Right ventricle myocardium inferior (tissue), 1 donor: ENCODE results near the gene ATP5PB. TPM values are rescaled to one million over a fixed set of nuclear protein-coding genes. Genes with fewer than 3 reads are reported as not detected.

Experiments
- ATAC-seq: fragments of 200-7000 bp; cut with Tn5 transposase; one replicate; pipeline ENCODE4 v1.9.1; 2020; ENCODE audit warnings: mild to moderate bottlenecking, moderate library complexity
- DNase-seq: peaks from one replicate; pipeline ENCODE4 v3.0.0; 2021; ENCODE audit errors: missing footprints
- intact Hi-C: fragments of 100-400 bp; cut with DNase I; formaldehyde crosslinking; loops from one replicate; pipeline ENCODE4 v1.11.0; 2022
- total RNA-seq: library from RNA; stranded (reverse); fragmentation: NEBNext Ultra II Directional; extraction: Animal tissue kit (Norgen Biotek cat#: 25700); gene quantifications from one replicate; pipeline ENCODE4 v1.2.1, GENCODE V29; 2021
- donor health status: DM: no; HTN: yes; CAD: no; lungs with severe emphysema.

The ATP5PB gene
- total RNA-seq, 1 donor from 2014 or later: 691 TPM

DNA sequence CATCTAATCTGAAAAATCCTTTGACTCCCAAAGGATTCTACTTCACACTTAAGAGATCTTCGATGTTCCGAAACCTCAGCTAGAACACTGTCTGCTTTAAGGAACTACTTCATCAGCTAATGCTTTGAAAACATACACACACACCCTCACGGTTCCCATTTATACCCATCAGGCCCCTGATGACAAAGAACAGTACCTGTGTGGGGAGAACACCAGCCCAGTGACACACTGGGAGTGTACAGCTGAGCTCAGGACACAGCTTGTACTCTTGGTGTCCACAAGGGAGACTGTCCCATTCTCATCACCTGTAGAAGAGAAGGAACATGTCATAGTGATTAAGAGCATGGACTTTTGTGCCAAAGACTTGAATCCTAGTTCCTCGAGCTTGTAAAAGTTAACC lies 6.8 kb upstream of the ATP5PB start:
- ATAC-seq (no peak), DNase-seq (no peak)
- intact Hi-C loops: no loop called here

GRCh38 chr1:111444031-111444430 lies 5.2 kb upstream of the ATP5PB start:
- intact Hi-C loops: no loop called here
- ATAC-seq (no peak), DNase-seq (no peak)

DNA sequence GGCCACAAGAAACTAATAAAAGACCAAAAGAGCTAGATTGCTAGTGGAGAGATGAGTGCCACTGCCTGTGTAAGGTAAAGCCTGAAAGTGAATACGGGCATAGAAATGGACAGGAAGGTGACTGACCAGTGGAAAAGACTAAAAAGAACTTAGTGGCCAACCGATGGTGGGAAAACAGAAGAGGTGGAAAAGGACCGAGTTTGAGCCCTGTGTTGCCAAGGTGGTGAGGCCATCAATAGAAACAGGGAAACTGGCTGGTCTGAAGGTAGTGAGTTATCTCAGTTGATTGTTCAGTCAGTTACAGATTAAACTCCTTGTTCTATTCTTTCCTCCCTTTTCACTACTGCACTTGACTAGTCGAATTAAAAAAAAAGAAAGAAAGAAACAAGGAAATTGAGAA lies 2.7 kb upstream of the ATP5PB start:
- no peak for ATAC-seq
- intact Hi-C loops: no loop called here
- no peak for DNase-seq

- no peak for ATAC-seq
- intact Hi-C loops: no loop called here
- DNase-seq: no peak
Measured at GRCh38 chr1:111446967-111447892, 2.0 kb upstream of the ATP5PB start.

- ATAC-seq (no peak), DNase-seq (no peak)
- intact Hi-C loops: no loop called here
Measured at GRCh38 chr1:111448482-111448917, 764 bp upstream of the ATP5PB start.

DNA sequence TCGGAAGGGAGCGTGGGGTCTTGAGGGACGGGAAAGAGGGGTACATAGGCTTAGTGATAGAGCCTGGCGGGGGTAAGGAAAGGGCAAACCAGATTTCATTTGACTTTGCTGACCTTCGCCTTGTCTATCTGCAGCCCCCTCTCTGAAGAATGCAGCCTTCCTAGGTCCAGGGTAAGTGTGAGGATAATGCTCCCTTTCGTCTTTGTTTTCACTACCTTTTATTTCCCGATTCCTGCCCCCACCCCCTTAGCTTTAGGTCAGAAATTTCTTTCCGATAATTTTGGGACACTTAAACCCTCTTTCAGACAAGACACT lies 396 bp downstream of the ATP5PB start:
- ATAC-seq (no peak), DNase-seq (no peak)
- intact Hi-C loops: no loop called here

DNA sequence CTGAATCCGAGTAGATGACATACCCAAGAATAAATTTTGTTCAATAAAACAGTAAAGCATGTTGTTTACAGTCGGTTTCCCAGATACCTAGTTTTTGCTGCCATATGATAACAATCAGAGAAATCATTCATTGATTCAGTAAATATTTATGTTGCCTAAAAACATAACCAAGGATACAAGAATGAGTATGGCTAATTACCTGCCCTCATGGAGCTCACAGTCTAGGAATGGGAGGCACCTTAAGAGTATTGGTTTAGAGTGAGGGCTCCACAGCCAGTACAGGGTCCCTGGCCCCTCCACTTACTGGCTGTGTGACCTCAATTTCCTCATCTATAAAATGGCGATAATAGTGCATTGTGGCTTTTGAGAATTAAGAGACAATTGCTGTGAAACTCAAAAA lies 921 bp downstream of the ATP5PB start:
- DNase-seq: no peak
- intact Hi-C loops: no loop called here
- no peak for ATAC-seq

- intact Hi-C loops: no loop called here
- DNase-seq (no peak), ATAC-seq (no peak)
Measured at GRCh38 chr1:111452581-111452980, 3.3 kb downstream of the ATP5PB start.

DNA sequence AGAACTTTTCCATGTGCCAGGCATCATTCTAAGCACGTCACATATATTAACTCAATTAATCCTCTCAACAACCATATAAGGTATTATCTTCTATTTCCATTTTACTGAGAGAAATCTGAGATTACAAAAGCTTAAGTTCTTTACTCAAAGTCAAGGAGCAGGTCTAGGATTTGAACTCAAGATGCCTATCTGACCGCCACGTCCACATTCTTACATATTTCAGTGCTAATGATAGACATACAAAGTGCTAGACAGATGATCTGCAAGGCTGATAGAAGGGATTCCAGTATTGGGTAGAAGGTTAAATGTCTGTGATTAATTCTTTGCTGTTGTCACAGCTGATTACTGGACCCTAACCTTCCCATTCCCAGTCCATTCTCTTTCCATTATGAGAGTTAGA lies 4.4 kb downstream of the ATP5PB start:
- ATAC-seq (no peak), DNase-seq (no peak)
- intact Hi-C loops: no loop called here

GRCh38 chr1:111454859-111455641 lies 5.8 kb downstream of the ATP5PB start:
- intact Hi-C loops: no loop called here
- DNase-seq: no peak
- ATAC-seq: no peak

DNA sequence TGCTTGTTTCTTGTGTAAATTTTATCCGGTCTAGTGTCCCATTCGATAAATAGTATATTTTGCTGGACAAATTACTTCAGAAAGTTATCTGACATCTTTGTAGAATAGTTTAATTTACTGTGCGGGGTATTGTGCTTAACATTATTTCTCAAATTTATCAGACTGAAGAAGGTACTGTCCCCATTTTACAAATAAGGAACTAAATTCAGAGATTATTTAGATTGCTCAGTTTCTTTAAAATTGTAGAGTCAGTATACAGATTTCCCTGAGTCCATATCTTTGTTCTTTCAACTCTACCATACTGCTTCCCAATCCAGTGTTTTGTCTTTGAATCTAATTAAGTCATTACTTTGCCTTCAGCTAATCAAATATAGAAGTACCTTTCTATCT lies 6.4 kb downstream of the ATP5PB start:
- DNase-seq (no peak), ATAC-seq (no peak)
- intact Hi-C loops: no loop called here

DNA sequence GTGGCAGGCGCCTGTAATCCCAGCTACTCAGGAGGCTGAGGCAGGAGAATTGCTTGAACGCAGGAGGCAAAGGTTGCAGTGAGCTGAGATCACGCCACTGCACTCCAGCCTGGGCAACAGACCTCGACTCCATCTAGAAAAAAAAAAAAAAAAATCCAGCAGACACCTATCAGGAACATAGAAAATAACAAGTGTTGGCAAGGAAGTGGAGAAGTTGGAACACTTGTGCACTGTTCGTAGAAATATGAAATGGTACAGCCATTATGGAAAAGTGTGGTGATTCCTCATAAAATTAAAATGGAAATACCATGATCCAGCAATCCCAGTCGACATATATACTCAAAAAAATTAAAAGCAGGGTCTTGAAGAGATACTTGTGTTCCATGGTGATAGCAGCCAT lies 12.5 kb downstream of the ATP5PB start:
- ATAC-seq (no peak), DNase-seq (no peak)
- intact Hi-C loops: no loop called here

GRCh38 chr1:111462370-111463028 lies 13.2 kb downstream of the ATP5PB start:
- ATAC-seq: no peak
- DNase-seq: no peak
- intact Hi-C loops: no loop called here

- ATAC-seq: no peak
- no peak for DNase-seq
- intact Hi-C loops: no loop called here
Measured at GRCh38 chr1:111463029-111463683, 13.9 kb downstream of the ATP5PB start.

DNA sequence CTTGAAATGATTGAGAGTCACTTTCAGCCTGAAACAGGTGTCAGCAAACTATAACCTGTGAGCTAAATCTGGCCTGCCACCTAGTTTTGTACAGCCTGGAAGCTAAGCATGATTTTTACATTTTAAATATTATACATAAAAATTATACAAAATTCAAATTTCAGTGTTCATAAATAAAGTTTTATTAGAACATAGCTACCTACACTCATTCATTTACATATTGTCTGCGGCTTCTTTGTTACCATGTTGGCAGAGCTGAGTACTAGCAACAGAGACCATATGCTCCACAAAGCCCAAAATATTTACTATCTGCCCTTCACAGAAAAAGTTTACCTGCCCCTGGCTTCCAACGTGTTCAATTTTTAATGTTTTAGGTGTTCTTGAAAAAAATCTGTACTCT lies 16.5 kb downstream of the ATP5PB start:
- no peak for ATAC-seq
- no peak for DNase-seq
- intact Hi-C loops: no loop called here

DNA sequence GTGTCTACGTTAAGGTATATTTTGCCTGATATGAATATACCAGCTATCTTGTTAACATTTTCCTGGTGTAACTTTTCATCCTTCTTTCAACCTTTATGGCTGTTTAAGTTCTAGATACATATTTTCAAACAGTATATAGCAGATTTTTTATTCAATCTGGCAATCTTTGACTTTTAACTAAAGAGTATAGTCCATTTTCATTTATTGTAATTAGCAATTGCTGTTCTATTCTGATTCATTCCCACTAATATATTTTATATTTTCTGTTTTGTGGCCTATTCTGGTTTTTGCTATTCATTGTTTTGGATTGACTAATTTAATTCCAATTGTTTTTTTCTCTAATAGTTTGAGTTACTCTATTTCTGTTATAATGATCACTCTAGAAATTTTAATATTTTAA lies 17.2 kb downstream of the ATP5PB start:
- intact Hi-C loops: no loop called here
- no peak for ATAC-seq
- no peak for DNase-seq

GRCh38 chr1:111467865-111468716 lies 18.8 kb downstream of the ATP5PB start:
- ATAC-seq (no peak), DNase-seq (no peak)
- intact Hi-C loops: no loop called here

DNA sequence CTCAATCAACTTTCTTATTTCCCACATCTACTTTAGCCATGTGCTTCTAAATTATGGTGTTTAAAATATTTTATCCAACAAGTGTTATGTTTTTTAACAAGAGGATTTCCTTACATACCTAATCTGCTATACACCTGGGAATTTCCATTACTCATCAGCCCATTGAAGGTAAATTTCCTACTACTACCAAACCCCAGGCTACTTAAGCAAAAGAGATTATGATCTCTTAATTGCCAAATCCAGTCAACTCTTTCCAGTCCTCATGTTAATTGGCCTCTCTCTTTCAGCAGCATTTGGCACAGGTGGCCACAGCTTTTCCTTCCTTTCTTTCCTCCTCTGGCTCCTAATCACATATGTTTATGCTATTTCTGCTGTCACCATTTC lies 19.4 kb downstream of the ATP5PB start:
- no peak for ATAC-seq
- DNase-seq: no peak
- intact Hi-C loops: no loop called here
